MCF 10A (cell line): ENCODE data around the gene MORN5. TPM values are rescaled to one million over a fixed set of nuclear protein-coding genes. Genes with fewer than 3 reads are reported as not detected.
A peak's percentile ranks its signal among the peaks of the same experiment; 100 is the strongest.

Experiments used
- Bru-seq: library from RNA; stranded (reverse); fragments of 400-500 nt; gene quantifications from one replicate; lab custom pipeline; 2021; lab: Mats Ljungman, UMichigan
- BruChase-seq, 2 experiments: library from RNA; stranded (reverse); fragments of 400-500 nt; gene quantifications; one replicate each; lab custom pipeline; 2021; lab: Mats Ljungman, UMichigan
- BruUV-seq: library from RNA; stranded (reverse); fragments of 400-500 nt; replicated peaks from 2 replicates; lab custom pipeline; 2021; lab: Mats Ljungman, UMichigan
- CTCF ChIA-PET: fragments of 300-600 bp; sonication (Branson Sonifier 250); formaldehyde crosslinking; extraction: SDS; loops from one replicate; lab custom pipeline; 2021; ENCODE audit warnings: antibody characterized with exemption, inconsistent platforms; lab: Yijun Ruan, JAX
- POLR2A ChIA-PET: fragments of 300-600, 350-650 bp; sonication (Branson Sonifier 250); formaldehyde crosslinking; extraction: SDS; loops from one replicate; lab custom pipeline; 2020; ENCODE audit warnings: antibody characterized with exemption, inconsistent platforms; lab: Yijun Ruan, JAX
- DNase-seq: peaks from one replicate; pipeline ENCODE4 v3.0.0-alpha.2; 2018; ENCODE audit not compliant: unreplicated experiment
- H3K27ac Mint-ChIP-seq: one replicate; pipeline ENCODE4 v1.8.0; 2022; ENCODE audit warnings: mild to moderate bottlenecking, low read depth, mixed read lengths; ENCODE audit not compliant: unreplicated experiment
- H3K27me3 Mint-ChIP-seq: one replicate; pipeline ENCODE4 v1.8.0; 2022; ENCODE audit warnings: mixed read lengths; ENCODE audit not compliant: insufficient read depth, unreplicated experiment
- H3K36me3 Mint-ChIP-seq: one replicate; pipeline ENCODE4 v1.8.0; 2022; ENCODE audit warnings: mild to moderate bottlenecking, moderate library complexity, mixed read lengths; ENCODE audit not compliant: insufficient read depth, unreplicated experiment
- H3K4me1 Mint-ChIP-seq: one replicate; pipeline ENCODE4 v1.8.0; 2022; ENCODE audit warnings: mixed read lengths; ENCODE audit not compliant: insufficient read depth, unreplicated experiment
- H3K4me3 Mint-ChIP-seq: one replicate; pipeline ENCODE4 v1.8.0; 2022; ENCODE audit warnings: mild to moderate bottlenecking, moderate library complexity, mixed read lengths; ENCODE audit not compliant: unreplicated experiment
- H3K9me3 Mint-ChIP-seq: one replicate; pipeline ENCODE4 v1.8.0; 2022; ENCODE audit warnings: mixed read lengths; ENCODE audit not compliant: unreplicated experiment
- intact Hi-C: fragments of 100-400 bp; cut with micrococcal nuclease; formaldehyde crosslinking; loops from 2 replicates; pipeline ENCODE4 v1.14.1; 2022
- long read RNA-seq: library from polyadenylated mRNA; stranded (forward); transcript quantifications from one replicate; pipeline ENCODE4 v2.0.0, GENCODE V29; 2022
- total RNA-seq: library from RNA; stranded (reverse); gene quantifications from 2 replicates; pipeline ENCODE4 v1.2.3, GENCODE V29; 2022
- TF ChIP-seq, protein P1 (sequence below): fragments of 200-600 bp; IDR thresholded peaks from one replicate; pipeline ENCODE4 v1.8.0; 2022; ENCODE audit warnings: antibody characterized with exemption, mild to moderate bottlenecking; ENCODE audit not compliant: unreplicated experiment

The MORN5 gene
- not detected in 2 replicates for total RNA-seq
- Bru-seq, nascent RNA = not detected
- BruChase-seq, experiment 1, labeled RNA remaining after a 6-hour chase = percentile 1 among the genes with signal in this experiment
- BruChase-seq, experiment 2, labeled RNA remaining after a 2-hour chase = not detected
- long read RNA-seq = 0 reads

DNA sequence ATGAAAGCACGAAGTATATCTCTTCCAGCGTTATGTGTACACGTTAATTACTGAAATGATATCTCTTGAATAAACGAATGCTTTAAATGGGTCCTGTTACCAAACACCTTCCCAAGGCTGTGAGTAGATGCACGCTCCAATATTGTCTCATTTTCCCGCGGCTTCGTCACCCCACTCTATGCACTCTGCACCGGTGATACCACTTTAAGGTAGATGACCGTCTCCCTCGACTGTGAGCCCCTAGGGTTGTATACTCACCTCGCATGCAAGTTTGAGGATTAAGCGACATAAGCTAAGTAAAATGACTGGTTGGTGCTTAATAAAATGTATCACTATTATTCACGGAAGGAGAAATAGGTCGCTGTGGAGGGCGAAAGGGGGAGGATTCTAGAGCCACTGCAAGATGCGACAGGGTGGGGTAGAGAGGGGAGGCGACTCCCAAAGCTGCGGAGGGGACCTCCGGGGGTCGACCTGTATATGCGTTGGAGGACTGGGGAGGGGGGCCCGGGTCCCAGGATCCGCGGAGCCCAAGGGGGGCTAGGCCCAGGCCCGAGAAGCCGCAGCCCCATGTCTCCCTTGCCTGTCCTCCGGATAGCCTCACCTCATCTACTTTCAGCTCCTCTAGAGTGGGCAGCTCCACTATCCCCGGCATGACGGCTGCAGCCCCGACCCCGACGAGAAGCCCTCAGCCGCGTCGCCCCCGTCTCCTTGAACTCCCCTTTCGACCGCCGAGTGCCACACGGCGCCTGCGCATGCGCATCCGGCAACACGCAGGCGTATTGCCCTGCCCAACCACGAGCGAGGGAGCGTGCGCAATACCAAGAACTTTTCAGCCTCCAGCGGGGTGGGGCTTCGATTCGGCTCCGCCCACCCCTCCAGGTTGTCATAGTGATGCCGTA is at the start of gene MORN5, which contains the start of gene NDUFA8:
MORN5 (plus strand) TSS at position 883 of the 899 bp plus-strand sequence. CDS start 65 bp downstream, outside the sequence.
NDUFA8 (minus strand) TSS at position 754 of the 899 bp plus-strand sequence; CDS start at position 652, 102 bp downstream.
- ChIA-PET CTCF (interaction anchor here (0.5 to 7.9 kb wide), 13 partner anchors 9 to 1634 kb away, joined by 3 to 48 read pairs (median 4); partner anchors contain the start of genes MRRF and RBM18), POLR2A (interaction anchor here (0.6 to 3.2 kb wide), 14 partner anchors 9 to 746 kb away, joined by 3 to 37 read pairs (median 4); partner anchors contain the start of genes MRRF, RBM18 and RC3H2)
- no peaks in the 10 kb centered on the region for H3K36me3 Mint-ChIP-seq
- peak within 1 kb of the TSS; percentile 100 for H3K4me3 Mint-ChIP-seq
- intact Hi-C loops = no loop called here
- no TSS peak for BruUV-seq
- H3K4me1 Mint-ChIP-seq = peaks cover 34% of the 10 kb centered on the region
- peak within 1 kb of the TSS; percentile 96 for H3K27ac Mint-ChIP-seq
- TF ChIP-seq, protein P1, sequence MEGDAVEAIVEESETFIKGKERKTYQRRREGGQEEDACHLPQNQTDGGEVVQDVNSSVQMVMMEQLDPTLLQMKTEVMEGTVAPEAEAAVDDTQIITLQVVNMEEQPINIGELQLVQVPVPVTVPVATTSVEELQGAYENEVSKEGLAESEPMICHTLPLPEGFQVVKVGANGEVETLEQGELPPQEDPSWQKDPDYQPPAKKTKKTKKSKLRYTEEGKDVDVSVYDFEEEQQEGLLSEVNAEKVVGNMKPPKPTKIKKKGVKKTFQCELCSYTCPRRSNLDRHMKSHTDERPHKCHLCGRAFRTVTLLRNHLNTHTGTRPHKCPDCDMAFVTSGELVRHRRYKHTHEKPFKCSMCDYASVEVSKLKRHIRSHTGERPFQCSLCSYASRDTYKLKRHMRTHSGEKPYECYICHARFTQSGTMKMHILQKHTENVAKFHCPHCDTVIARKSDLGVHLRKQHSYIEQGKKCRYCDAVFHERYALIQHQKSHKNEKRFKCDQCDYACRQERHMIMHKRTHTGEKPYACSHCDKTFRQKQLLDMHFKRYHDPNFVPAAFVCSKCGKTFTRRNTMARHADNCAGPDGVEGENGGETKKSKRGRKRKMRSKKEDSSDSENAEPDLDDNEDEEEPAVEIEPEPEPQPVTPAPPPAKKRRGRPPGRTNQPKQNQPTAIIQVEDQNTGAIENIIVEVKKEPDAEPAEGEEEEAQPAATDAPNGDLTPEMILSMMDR = no peak
- peaks cover 15% of the 10 kb centered on the region for H3K27me3 Mint-ChIP-seq
- DNase-seq = peak; percentile 95
- H3K9me3 Mint-ChIP-seq = peaks cover 6% of the 10 kb centered on the region

DNA sequence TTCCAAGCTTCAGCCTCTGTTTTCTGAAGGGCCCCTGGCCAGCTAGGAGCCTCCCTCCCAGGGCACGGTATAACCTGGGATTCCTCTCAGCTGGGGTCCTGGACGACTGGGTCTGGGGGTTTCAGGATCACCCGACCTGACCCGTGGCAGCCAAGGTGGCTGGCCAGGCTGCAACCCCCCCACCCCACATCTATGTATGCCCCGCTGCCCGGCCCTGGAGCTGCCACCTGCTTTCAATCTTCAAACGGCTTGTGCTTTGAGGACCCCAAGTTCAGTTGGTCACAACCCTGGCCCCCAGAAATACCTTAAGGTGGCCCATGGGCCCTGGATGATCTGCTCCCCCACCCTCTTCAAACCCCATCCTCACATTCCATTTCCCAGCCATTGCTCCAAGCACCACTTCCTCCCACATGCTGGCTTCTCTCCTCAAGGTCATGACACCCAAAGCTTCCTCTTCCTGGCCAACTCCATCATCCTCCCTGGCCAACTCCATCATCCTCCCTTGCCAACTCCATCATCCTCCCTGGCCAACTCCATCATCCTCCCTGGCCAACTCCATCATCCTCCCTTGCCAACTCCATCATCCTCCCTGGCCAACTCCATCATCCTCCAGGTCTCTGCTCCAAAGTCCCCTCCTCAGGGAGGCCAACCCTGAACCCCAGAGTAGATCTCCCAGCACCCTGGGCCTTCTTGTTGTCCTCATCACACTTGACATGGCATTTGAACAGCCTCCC is 49.4 kb upstream of the MORN5 start:
- TF ChIP-seq, protein P1 = no peak
- no peaks in the 10 kb centered on the region for H3K9me3 Mint-ChIP-seq
- CTCF ChIA-PET = interaction anchor here (0.6 to 5.0 kb wide), 6 partner anchors 11 to 564 kb away, joined by 3 to 26 read pairs (median 6); no protein-coding TSS in a partner anchor
- H3K4me3 Mint-ChIP-seq = no peak overlapping the region
- H3K27me3 Mint-ChIP-seq = peaks cover 28% of the 10 kb centered on the region
- POLR2A ChIA-PET = interaction anchor here (0.7 kb wide), 1 partner anchor 125 kb away, joined by 3 read pairs; no protein-coding TSS in a partner anchor
- no peak overlapping the region for H3K27ac Mint-ChIP-seq
- no peaks in the 10 kb centered on the region for H3K36me3 Mint-ChIP-seq
- no TSS peak for BruUV-seq
- intact Hi-C loops = no loop called here
- H3K4me1 Mint-ChIP-seq = peaks cover 5% of the 10 kb centered on the region
- no peak for DNase-seq

DNA sequence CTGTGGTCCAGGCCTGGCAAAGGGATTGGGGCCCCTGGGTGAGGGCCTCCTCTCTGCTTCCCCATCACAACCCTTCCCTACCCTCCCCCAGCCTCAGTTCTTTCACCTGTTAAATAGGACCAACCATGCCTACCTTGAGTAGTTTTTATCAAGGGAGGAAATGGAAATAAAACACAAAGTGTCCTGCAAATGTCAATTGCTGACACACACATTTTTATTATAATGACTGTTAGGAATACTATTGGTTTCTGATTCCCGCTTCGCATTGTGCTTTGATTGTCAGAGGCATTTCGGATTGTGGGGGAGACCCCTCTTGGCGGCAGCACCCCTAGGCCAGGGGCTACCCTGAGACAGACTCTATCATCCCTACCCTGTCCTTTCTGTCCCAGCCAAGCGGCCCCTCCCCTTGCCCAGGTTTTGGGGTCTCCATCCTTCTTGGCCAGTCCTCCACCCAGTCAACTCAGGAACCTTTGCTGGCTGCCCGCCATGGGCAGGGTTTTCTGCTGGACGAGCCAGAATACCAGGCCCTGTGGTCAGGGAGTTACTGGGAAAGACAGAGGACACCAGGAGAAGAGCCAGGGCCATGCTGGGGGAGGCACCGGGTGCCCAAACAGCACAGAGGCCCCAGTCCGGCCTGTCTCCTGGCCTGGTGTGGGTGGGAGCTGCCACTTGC is 48.2 kb upstream of the MORN5 start:
- TF ChIP-seq, protein P1 = no peak
- no peaks in the 10 kb centered on the region for H3K36me3 Mint-ChIP-seq
- peaks cover 5% of the 10 kb centered on the region for H3K4me1 Mint-ChIP-seq
- H3K4me3 Mint-ChIP-seq = no peak overlapping the region
- no peak for DNase-seq
- intact Hi-C loops = no loop called here
- no TSS peak for BruUV-seq
- CTCF ChIA-PET = interaction anchor here (2.9 kb wide), 1 partner anchor 10 kb away, joined by 15 read pairs; no protein-coding TSS in a partner anchor
- no peaks in the 10 kb centered on the region for H3K9me3 Mint-ChIP-seq
- POLR2A ChIA-PET = interaction anchor here (0.6 to 0.7 kb wide), 2 partner anchors 444 to 1019 kb away, joined by 3 to 4 read pairs; no protein-coding TSS in a partner anchor
- H3K27me3 Mint-ChIP-seq = peaks cover 35% of the 10 kb centered on the region
- H3K27ac Mint-ChIP-seq = no peak overlapping the region
